ENCODE results near the gene GDF11.

GDF11 gene

DNA sequence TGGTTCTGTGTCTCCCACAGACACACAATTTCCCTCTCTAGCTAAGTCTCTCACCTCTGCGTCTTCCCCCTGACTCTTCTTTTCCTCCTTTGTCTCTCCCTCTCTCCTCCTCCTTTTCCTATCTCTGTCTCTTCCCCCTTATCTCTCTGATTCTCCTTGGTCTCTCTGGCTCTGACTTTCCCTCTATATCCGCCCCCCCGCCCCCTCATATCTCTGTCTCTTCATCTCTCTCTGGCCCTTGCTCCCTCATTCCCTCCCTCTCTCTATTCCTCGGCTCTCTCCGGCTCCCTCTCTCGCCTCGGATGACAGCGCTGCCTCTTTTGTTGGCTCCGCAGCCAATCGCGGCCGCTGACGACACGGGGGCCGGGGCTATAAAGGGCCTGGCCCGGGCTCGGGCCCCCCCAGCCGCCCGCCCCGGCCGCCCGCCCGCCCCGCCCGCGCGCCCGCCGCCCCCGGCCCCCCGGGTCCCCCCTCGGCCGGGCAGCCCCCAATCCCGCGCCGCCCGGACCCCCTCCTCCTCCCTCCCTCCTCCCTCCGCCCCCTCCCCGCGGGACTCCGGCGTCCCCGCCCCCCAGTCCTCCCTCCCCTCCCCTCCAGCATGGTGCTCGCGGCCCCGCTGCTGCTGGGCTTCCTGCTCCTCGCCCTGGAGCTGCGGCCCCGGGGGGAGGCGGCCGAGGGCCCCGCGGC lies at the start of gene GDF11:
TSS of gene GDF11 (plus strand) at position 404 of the 687 bp plus-strand sequence. CDS start at position 599, 195 bp downstream.
- peak; percentile 59 for DNase-seq (ENCODE audit: low read depth)

DNA sequence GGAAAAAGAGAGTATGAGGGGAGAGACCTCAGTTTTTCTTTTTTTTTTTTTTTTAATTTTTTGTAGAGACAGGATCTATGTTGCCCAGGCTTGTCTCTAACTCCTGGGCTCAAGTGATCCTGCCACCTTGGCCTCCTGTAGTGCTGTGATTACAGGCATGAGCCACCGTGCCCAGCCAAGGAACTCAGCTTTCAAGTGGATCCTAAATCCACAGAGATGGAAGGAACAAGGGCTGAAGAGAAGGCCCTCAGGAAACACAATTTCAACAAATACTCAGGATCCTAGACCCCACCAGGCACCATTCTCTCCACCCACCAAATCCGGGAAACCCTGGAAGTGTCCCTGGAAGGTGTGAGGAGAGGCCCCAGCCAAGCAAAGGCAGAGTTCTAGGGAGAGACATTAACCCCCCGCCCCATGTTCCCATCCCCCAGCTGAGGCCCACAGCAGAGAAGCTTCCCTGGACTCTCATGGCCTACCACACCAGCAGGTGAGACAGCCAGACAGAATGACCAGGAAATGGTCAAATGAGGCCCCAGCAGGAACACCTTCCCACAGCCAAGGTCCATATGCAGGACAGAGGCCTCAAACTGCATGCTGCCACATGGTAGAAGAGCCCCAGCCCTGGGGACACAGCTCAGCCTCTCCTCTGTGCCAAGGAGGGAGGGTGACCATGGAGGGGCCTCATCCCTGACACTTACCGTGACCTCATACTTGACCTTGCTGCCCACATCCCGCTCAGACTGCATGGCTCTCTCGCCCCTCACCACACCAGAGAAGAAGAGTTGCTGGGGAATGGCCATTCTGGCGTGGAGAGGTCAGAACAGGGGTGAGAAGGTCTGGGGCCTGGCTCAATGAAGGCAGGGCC lies 49.4 kb upstream of the GDF11 start:
- no peak for DNase-seq (ENCODE audit: low read depth)

DNA sequence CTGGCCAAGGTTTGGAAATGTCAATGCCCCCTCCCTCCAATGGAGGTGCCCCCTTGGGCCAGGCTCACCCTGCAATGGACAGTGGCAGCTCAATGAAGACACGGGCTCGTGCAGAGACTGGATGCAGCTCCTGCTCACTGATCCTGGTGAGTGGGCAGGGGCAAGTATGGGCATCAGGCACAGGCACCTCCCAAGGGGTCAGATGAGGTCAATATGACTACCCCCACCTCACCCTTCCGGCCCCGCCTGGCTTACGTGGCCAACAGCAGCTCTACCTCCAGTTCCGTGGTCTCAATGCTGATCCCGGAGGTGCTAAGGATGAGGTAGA lies 48.8 kb upstream of the GDF11 start:
- no peak for DNase-seq (ENCODE audit: low read depth)

DNA sequence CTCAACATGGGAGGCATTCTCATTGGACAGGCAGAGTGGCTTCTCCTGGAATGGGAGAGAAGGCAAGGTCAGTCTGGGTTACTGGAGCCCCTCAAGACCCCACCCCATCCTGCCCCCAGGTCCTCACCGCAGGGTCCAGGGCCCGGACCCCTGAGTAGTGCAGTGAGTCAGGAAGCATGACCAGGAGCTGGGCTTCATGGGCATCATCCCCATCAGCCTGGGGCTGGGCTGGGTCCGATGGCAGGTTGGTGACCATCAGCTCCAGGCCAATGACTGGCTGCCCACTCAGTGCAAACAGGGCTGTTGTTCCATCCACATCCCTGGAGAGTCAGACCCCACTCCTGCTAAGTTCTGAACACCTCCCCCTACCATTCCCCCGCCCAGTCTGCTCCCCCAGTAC lies 48.3 kb upstream of the GDF11 start:
- no peak for DNase-seq (ENCODE audit: low read depth)

DNA sequence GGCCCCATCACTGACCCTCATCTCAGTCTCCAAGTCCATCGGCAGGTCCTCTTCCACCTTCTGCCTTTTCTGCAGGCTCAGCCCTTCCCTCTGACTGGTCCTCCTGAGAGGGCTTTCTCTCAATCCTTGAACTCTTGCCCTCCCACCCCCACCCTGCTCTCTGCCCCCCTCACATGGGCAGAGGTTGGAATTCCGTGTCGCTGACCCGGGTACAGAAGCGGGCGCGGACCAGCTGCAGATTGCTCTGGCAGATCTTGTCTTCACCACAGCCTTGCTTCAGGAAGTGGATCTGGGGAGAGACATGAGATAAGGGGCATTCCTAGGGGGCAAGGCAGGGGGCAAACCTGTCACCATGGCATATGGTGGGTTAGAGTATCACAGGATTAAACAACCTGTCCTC lies 47.6 kb upstream of the GDF11 start:
- DNase-seq (ENCODE audit: low read depth) = no peak

DNA sequence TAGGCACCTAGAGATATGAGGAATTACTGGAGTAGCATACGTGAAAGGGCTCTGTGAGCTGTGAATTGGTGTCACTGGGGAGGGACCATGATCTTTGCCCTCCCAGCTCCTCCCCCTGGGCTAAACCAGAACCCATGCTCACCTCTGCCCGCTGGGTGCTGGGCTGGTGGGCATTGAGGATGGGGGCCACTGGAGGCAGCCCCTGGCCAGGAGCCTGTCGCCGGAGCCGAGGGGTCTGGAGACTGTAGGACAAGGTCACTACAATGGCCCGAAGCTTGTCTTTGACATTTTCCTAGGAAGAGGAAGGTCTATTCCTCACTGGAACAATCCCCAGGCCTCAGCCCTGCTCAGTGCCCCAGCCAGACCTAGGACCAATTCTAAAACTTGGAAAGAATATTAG lies 46.8 kb upstream of the GDF11 start:
- no peak for DNase-seq (ENCODE audit: low read depth)

DNA sequence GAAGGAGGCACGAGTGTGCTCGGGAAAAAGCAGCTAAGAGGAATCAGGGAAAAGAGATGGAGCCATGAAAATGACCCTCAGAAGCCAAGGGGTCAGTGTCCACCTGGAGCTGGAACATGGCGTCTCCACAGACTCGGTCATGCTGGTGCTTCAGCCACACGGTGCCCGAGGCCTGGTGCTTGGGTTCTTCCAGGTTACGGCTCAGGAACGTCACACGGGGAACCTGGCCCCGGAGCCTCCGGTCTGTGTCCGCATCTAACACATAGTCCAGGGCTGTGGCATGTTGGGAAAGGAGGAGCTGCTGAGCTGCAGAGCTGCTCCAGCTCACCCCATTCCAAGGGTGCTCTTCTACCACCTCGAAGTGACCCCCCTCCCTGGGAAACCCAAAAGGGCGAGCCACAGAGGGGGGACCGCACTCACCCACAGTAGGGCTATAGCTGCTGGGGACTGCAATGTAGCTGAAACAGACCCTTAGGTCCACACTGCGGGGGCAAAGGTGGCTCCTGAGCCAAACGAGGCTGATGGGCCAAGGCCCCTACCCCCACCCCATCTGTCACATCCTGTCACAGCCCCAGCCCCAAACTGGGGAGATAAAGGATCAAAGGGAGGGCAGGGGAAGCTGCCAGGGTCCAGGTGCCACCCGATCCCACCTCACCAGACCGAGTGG lies 46.0 kb upstream of the GDF11 start:
- no peak for DNase-seq (ENCODE audit: low read depth)

DNA sequence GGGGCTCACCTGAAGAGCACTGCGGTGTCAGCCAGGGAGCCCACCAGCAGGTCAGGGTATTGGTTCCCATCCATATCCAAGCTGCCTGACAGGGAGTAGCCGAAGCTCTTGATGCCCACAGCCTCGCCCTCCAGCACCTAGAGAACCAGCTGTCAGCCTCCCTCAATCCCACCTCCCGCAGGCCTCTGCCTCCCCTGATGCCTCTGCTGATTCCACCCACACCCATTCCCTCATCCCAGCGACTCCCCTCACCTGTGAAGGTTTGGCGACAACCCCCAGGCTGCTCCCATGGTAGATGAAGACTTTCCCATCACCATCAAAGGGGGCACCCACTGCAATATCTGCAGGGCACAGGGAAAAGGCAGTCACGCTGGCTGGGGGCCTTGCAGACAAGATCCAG lies 45.2 kb upstream of the GDF11 start:
- DNase-seq (ENCODE audit: low read depth) = no peak

DNA sequence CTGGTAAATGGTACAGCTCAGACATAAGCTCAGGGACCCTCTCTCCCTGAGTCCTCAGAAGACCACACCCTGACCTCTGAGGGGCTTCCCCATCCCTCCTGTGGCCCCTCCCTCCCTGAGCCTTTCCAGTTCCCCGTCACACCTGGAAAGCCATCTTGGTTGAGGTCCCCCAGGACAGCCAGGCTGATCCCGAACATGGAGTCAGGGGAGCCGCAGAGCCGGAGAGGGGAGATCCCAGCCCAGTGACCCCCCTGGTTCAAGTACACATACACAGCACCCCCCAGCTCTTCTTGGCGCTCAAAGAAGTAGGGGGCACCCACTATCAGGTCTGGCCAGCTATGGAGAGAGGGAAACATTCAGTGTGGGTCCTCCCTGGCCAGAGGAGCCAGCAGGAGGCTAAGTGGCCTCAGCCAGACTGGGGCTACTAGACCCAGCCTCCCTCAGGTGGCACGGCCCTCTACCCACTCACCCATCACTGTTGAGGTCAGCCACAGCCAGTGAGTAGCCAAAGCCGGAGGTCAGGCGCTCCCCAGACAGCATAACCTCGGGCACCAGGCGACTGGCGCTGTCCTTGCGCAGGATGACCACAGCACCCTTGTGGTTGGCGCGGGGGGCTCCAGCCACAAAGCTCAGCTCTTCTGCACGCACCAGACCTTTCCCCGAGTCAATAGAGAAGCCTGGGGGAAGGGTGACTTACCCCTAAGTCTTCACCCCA lies 44.5 kb upstream of the GDF11 start:
- DNase-seq (ENCODE audit: low read depth) = no peak

DNA sequence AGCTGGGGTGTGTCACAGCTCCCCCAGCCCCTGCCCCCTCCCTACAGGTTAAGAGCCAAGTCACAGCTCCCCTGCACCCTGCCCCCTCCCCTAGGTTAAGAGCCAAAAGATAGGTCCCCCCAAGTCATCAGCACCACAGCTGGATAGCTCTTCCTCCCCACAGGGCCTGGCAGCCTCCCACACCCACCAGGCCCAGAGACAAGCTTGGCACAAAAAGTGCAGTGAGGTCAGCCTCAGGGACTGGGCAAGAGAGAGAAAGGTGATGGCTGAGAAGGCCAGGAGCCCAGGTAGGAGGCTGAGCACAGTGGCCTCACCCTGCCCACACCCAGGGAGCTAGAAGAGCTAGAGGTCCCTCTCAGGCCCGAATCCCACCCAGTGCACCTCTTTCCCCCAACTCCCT lies 44.0 kb upstream of the GDF11 start:
- no peak for DNase-seq (ENCODE audit: low read depth)

DNA sequence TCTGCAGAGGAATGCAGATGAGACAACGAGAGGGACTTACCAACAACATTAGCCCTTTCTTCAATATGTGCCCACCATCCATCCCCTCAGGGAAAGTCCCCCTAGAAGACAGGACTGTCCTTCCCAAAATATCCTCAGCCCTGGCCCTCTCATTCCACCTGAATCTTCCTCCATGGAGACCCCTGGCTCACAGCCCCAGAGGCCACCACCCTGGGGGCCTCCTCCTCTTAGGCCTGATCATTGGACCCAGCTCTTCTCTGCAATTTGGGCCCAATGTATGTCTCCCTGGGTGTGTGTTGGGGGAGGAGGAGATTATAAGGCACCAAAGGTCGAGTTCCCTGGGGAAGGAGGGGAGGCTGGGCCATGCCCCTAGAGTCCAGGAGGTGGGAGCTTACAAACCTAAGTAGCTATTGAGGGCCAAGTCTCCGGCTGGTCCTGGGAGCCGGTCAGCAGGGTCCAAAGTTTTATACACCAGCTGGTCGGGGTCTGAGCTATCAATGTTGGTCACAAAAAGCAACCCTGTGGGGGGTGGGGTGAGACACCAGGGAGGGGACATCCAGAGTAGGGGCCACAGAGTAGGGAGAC lies 43.4 kb upstream of the GDF11 start:
- DNase-seq (ENCODE audit: low read depth) = no peak

DNA sequence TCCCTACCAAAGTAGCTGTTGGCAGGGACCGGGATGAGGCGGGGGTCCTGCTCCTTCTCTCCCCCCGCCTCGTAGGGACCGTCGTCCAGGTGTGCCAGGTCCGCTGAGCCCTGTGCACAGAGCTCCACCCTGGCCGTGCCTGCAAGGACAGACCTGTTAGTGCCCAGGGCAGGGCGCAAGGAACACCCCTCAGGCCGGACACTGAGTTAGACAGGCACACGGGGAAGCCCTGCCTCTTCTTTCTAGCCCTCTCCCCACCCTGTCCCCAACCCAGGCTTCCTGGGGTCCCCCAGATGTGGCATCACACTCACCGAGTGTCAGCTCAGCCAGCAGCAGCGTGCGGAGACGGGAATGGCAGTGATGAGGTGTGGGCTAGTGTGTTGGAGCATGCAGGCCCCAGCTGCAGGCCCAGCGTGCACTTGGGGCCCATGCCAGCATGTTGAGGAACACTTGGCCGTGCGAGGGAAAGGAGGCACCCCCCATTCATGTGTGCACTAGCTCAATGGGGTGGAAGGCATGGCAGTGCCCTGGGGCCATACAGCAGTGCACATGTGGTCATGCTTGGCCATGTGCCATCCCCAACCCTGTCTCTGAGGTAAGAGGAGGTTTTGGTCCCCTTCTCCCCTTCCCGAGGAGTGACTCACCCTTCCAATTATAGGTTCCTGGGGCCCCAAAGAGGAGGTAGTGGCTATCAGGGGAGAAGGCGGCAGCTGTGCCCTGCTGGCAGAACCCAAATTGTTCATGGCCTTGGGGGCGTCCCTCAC lies 42.5 kb upstream of the GDF11 start:
- DNase-seq (ENCODE audit: low read depth) = no peak

DNA sequence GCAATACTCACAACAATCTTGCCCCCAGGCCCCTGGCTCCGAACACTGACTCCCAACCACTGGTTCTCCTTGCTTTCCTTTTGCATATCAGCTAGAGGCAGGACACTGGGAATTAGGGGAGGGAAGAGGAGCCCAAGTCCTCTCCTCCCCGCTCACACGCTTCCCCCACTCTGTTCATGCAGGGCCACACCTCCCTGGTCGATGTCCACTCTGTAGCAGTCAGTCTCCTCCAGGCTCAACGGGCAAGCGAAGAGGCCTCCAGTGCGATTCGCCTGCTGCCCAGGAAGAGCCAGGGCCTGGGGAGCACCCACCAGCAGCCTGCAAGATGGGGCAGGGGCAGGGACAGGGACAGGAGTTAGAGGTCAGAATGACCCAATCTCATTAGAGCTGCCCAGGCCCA lies 40.1 kb upstream of the GDF11 start:
- DNase-seq (ENCODE audit: low read depth) = no peak

DNA sequence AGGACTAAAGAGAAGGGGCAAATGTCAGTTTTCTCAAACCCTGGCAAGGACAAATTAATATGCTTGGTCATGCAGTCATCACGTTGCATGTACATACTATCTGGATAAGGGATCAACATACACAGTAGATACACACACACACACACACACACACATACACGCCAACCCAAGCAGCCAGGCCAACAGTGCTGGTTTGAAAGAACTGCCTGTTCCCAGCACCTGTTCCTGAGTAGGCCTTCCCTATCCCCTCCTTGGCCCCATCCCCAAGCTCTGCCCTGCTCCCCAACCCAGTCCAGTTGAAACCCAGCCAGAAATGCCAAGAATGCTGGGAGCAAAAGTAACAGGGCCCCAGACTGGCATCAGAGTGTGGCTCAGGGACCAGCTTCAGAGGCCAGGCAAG lies 39.6 kb upstream of the GDF11 start:
- no peak for DNase-seq (ENCODE audit: low read depth)

DNA sequence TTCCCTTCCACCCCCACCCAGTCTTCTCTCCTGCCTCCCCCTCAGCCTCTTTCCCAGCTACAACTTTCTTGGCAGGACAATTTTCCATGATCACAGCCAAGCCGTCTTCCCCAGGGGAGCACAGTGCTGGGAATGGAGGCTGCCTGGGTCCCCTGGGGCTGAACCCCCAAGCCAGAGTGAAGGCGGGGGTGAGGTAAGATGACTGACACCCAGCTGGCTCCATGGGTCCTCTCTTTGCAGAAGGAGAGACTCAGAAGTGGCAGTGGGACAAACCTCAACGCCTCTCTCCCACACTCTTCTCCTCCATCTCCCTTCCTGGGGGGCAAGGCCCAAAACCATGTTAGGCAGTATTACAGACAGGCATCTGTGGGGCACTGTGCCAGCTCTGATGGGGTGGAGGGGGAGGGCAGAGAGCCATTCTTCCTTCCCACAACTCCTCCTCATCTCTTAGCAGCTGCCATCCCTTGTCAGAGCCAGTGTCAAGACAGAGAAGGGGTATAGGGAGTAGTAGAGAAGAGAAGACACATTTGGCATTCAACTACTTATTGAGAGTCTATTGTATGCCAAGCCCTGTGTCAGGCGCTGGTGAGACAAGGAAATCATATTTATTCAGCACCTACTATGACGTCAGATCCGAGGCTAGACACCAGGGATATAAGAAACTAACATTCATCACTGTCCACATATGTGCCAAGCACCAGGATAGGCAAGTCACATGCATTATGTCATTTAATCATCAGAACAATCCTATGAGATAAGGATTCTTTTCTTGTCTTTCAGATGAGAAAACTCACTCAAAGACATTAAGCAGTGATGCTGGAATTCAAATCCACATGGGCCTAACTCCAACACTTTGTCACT lies 38.8 kb upstream of the GDF11 start:
- no peak for DNase-seq (ENCODE audit: low read depth)

DNA sequence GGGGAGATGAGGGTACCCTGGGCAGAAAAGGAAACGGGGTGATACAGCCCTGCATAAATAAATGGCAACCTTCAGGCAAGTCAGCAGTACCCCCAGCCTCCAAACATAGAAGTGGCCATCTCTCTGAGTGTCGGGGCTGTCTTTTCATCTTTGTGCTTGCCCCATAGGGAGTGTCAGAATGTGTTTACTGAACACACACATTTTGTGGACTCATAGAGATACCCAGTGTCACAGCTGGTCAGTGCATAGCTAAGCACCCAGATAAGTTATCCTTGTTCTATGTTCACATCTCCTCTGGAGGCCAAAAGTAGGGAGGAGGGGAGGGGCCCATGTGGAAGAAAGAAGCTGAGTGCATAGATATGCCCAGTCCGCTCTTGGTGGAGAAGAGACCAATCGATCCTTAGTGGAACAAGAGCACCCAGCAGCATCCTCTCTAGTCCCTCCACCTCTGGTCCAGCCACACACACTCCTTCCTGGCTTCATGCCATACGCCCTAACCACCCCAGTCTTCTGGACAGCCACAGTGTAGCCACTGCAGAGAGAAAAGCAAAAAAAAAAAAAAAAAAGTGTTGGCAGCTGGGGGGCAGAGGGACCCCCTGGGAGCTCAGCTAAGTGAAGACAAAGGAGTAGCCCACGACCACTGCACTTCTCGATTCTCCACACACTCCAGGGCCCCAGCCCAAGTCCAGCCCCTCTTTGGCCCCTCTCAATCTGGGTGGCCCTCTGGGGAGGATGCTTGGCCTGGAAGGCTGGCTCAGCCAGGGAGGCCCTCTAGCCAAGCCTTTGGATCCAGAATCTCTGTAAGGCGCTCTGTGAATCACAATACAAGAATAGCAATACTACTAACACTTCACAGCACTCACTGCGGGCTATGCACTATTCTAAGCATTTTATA lies 37.9 kb upstream of the GDF11 start:
- DNase-seq (ENCODE audit: low read depth) = no peak

DNA sequence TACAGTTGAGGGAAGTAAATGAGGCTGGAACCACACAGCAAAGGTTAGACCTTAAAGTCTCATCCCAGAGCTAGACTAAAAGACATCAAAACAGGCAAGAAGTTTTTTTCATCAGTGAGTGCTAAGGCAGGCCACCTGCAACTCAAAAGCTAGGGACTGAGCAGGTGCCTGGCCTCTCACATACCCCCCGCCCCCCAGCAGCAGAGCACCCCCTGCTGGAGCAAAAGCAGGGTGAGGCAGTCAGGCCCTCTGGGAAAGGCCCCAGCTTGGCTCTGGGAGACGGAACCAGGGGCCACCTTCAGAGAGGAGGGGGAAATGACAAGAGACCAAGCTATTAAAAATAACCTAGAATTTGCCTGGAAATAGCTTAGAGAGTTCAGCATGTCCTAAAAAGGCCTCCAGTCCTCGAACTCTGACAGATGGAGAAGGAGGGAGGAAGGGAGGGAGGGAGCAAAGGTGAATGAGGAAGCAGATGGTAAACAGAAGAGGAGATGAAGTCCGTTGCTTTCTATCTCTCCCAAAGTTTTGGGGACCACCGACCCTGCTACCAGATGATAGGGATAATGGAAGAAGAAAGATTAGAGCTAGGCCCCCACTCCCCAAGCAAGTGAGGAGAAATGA lies 37.0 kb upstream of the GDF11 start:
- DNase-seq (ENCODE audit: low read depth) = no peak

DNA sequence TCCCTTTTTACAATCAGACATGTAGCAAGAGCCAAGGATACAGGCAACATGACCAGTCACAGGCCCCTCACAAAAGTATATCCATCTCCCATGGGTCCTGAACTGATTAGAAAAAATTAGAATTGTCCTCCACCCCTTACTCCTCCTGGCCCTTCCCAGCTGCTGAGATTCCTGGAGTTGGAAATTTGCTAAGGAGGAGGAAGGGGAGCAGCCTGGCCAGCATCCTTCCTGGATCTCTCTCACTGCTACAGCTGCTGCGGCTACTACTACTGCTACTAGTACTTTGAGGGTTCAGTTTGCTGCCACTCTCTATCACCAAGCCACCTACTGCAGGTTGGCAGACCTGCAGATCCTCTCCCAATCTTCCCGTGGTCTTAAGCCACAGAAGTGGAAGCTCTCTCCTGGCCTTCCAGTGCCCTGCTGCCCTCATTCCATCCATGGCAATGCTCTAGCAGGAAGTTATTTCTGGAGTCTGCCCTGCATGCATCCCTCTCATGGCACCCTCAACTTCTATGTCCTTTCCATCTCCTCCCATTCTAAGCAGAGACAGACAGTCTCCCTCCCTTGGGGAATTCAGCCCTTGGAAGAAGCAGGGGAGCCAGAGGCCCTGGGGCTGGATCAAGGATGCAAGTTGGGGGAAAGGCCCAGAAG lies 36.2 kb upstream of the GDF11 start:
- DNase-seq (ENCODE audit: low read depth) = no peak
